HG03565 (cell line): ENCODE data around the gene GNG10.

Experiments used
- ATAC-seq: cut with Tn5 transposase; IDR thresholded peaks from one replicate; pipeline ENCODE4 v1.9.1; 2021; ENCODE audit warnings: mild to moderate bottlenecking, moderate library complexity; ENCODE audit not compliant: unreplicated experiment

Gene GNG10

DNA sequence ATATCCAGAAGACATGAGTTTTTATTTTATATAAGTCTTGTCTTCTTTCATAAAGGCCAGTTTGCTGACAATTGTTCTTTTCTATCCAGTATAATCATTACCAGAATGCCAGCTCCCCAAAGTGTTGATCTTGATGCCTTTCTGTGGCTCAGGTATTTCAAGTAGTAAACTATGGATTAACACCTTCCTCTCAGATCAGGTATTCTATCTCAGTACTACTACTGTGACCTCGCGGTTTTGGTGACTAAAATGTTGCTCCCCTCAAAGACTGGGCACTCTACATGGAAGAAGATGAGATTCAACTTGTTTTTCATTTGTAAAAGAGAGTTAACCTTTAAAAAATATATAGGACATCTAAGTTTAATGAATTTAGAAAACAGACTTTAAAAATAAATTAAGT lies 58.1 kb downstream of the GNG10 start:
- ATAC-seq = no peak
